Naive thymus-derived CD4-positive, alpha-beta T cell (primary cell): ENCODE results near the gene MBD5. TPM values are rescaled to one million over a fixed set of nuclear protein-coding genes. Genes with fewer than 3 reads are reported as not detected.

ENCODE experiments used
- ATAC-seq: fragments of 150-1000 bp; cut with Tn5 transposase; 2 replicates; pipeline ENCODE4 v1.10.0; 2021; ENCODE audit warnings: mild to moderate bottlenecking, moderate library complexity
- CTCF ChIA-PET: fragments of 350-600 bp; sonication (Branson Sonifier 250); formaldehyde crosslinking; loops from one replicate; lab custom pipeline; 2021; ENCODE audit warnings: antibody characterized with exemption; lab: Charles Lee
- POLR2A ChIA-PET: fragments of 350-600 bp; sonication (Branson Sonifier 250); formaldehyde crosslinking; loops from one replicate; lab custom pipeline; 2021; ENCODE audit warnings: antibody characterized with exemption, inconsistent platforms; lab: Charles Lee
- DNase-seq, 9 donors: peaks; one replicate each; pipeline versions ENCODE4 v3.0.0 to v3.0.0-alpha.2; 2020 to 2022; ENCODE audit warnings: mixed read lengths in 1 of 9
- H3K27ac ChIP-seq: one replicate; pipeline ENCODE4 v1.7.0; 2013; ENCODE audit warnings: mild to moderate bottlenecking, low read depth, low read length, moderate library complexity
- H3K27me3 ChIP-seq, 2 donors: one replicate each; pipeline ENCODE4 v1.7.0; 2013; ENCODE audit warnings: low read length in 2 of 2, mild to moderate bottlenecking in 2 of 2, moderate library complexity in 2 of 2; ENCODE audit not compliant: control insufficient read depth in 2 of 2, insufficient read depth in 2 of 2
- H3K36me3 ChIP-seq, 3 experiments: 1 replicate in 2 of 3; 2 replicates in 1 of 3; pipeline ENCODE4 v1.7.0; 2013; ENCODE audit warnings: low read length in 3 of 3, mild to moderate bottlenecking in 3 of 3, moderate library complexity in 1 of 3; ENCODE audit not compliant: insufficient read depth in 3 of 3, control insufficient read depth in 2 of 3
- H3K4me1 ChIP-seq, 2 donors: one replicate each; pipeline ENCODE4 v1.7.0; 2013; ENCODE audit warnings: low read length in 2 of 2, mild to moderate bottlenecking in 2 of 2, moderate library complexity in 1 of 2; ENCODE audit not compliant: control insufficient read depth in 2 of 2, insufficient read depth in 2 of 2
- H3K4me3 ChIP-seq: 2 replicates; pipeline ENCODE4 v1.7.0; 2013; ENCODE audit warnings: mild to moderate bottlenecking, low read length
- H3K9me3 ChIP-seq, 3 experiments: 1 replicate in 2 of 3; 2 replicates in 1 of 3; pipeline ENCODE4 v1.7.0; 2013; ENCODE audit warnings: low read length in 3 of 3; ENCODE audit not compliant: control insufficient read depth in 2 of 3
- H3K27ac Mint-ChIP-seq, 9 donors: one replicate each; pipeline ENCODE4 v1.8.0; 2020 to 2022; ENCODE audit warnings: mixed read lengths in 9 of 9, mild to moderate bottlenecking in 8 of 9, moderate library complexity in 5 of 9, inconsistent platforms in 2 of 9
- H3K27me3 Mint-ChIP-seq, 5 donors: one replicate each; pipeline ENCODE4 v1.8.0; 2021 to 2022; ENCODE audit warnings: mixed read lengths in 5 of 5, mild to moderate bottlenecking in 1 of 5
- H3K36me3 Mint-ChIP-seq, 5 donors: one replicate each; pipeline ENCODE4 v1.8.0; 2020 to 2022; ENCODE audit warnings: mixed read lengths in 5 of 5, mild to moderate bottlenecking in 3 of 5, inconsistent platforms in 1 of 5
- H3K4me1 Mint-ChIP-seq, 7 donors: one replicate each; pipeline ENCODE4 v1.8.0; 2020 to 2022; ENCODE audit warnings: mixed read lengths in 7 of 7, mild to moderate bottlenecking in 3 of 7, inconsistent platforms in 1 of 7
- H3K4me3 Mint-ChIP-seq, 10 donors: one replicate each; pipeline ENCODE4 v1.8.0; 2020 to 2022; ENCODE audit warnings: mild to moderate bottlenecking in 10 of 10, mixed read lengths in 10 of 10, moderate library complexity in 6 of 10, inconsistent platforms in 2 of 10
- H3K9me3 Mint-ChIP-seq, 11 donors: one replicate each; pipeline ENCODE4 v1.8.0; 2020 to 2022; ENCODE audit warnings: mixed read lengths in 11 of 11, mild to moderate bottlenecking in 4 of 11, inconsistent platforms in 1 of 11, moderate library complexity in 1 of 11
- intact Hi-C, 2 donors: fragments of 100-400 bp; cut with micrococcal nuclease; formaldehyde crosslinking; loops; one replicate each; pipeline ENCODE4 v1.15.1; 2023
- polyA plus RNA-seq, 2 donors: library from polyadenylated mRNA; unstranded; fragments of 300-500 nt; fragmentation: Illumina TruSeq; gene quantifications; one replicate each; pipeline ENCODE4 v1.2.3, GENCODE V29; 2021
- total RNA-seq, 6 experiments: library from RNA in 5 of 6; stranded (reverse) in 5 of 6; gene quantifications; 1 replicate in 5 of 6; 2 replicates in 1 of 6; pipeline ENCODE4 v1.2.3 and lab custom pipeline; 2021 to 2026

Gene MBD5
- total and polyA plus RNA-seq, 7 experiments from 2014 or later: 14.6 to 76.8 (median 58.6) TPM

DNA sequence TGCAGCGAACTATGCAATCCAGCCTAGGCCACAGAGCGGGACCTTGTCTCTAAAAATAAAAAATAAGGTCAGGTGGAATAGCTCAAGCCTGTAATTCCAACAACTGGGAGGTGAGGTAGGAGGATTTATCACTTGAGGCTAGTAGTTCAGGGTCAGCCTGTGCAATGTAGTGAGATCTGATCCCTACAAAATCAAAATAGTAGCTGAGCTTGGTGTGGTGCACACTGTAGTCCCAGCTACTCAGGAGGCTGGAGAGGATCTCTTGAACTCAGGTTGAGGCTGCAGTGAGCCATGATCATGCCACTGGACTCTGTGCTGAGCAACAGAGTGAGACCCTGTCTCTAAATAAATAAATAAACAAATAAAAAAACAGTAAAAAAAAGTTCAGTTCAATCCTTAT lies 5.7 kb downstream of the MBD5 start:
- Histone ChIP-seq H3K27me3 (no peaks in the 10 kb centered on the region), H3K27ac (no peak overlapping the region), H3K9me3 (no peaks in the 10 kb centered on the region), H3K36me3 (peaks cover 0 to under 1% (median 0%) of the 10 kb centered on the region in 3 experiments), H3K4me3 (no peak overlapping the region), H3K4me1 (peaks cover 20% of the 10 kb centered on the region in 2 donors)
- DNase-seq (no peak), ATAC-seq (no peak)
- peaks cover 13 to 49% (median 33%) of the 10 kb centered on the region in 7 donors for H3K4me1 Mint-ChIP-seq
- POLR2A ChIA-PET: no interaction called here
- CTCF ChIA-PET: no interaction called here
- no peaks in the 10 kb centered on the region for H3K27me3 Mint-ChIP-seq
- no peak overlapping the region for H3K4me3 Mint-ChIP-seq
- H3K36me3 Mint-ChIP-seq: peaks cover 0 to 2% (median 0%) of the 10 kb centered on the region in 5 donors
- intact Hi-C loops: loop anchor here in 1 of 2 donors (10.0 kb wide), 1 partner anchor 732 kb away; no protein-coding TSS in a partner anchor
- H3K9me3 Mint-ChIP-seq: no peaks in the 10 kb centered on the region
- no peak overlapping the region for H3K27ac Mint-ChIP-seq

DNA sequence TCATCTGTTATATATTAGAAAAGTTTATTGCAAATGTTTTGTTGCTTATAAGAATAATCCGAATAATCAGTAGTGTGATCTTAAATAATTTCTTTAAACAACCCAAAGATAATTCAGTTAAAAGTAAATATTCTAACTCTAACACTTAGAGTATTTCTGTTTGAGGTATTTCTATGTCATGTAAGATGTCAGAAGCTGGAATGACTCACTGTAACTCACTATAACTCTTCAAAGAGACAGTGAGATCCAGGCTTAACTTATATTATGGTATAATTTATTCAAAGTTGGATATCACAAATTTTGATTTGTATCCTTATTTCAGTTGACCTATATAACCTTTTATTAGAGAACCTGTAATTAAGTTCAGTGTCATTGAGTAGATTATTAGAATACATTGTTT lies 6.9 kb downstream of the MBD5 start:
- Mint-ChIP-seq H3K27me3 (no peaks in the 10 kb centered on the region), H3K4me3 (no peak overlapping the region), H3K9me3 (no peaks in the 10 kb centered on the region), H3K4me1 (peaks cover 16 to 46% (median 31%) of the 10 kb centered on the region in 7 donors), H3K27ac (no peak overlapping the region), H3K36me3 (peaks cover 0 to 4% (median 2%) of the 10 kb centered on the region in 5 donors)
- ChIA-PET POLR2A (interaction anchor here (0.6 kb wide), 1 partner anchor 764 kb away, joined by 3 read pairs; no protein-coding TSS in a partner anchor), CTCF (no interaction called here)
- H3K4me1 ChIP-seq: peaks cover 11 to 13% of the 10 kb centered on the region in 2 donors
- intact Hi-C loops: loop anchor here in 1 of 2 donors (10.0 kb wide), 1 partner anchor 733 kb away; no protein-coding TSS in a partner anchor
- ATAC-seq (no peak), DNase-seq (no peak)
- no peaks in the 10 kb centered on the region for H3K36me3 ChIP-seq
- H3K9me3 ChIP-seq: no peaks in the 10 kb centered on the region
- H3K27ac ChIP-seq: no peak overlapping the region
- no peaks in the 10 kb centered on the region for H3K27me3 ChIP-seq
- H3K4me3 ChIP-seq: no peak overlapping the region

GRCh38 chr2:148028781-148029180 lies 7.9 kb downstream of the MBD5 start:
- H3K36me3 ChIP-seq: no peaks in the 10 kb centered on the region

DNA sequence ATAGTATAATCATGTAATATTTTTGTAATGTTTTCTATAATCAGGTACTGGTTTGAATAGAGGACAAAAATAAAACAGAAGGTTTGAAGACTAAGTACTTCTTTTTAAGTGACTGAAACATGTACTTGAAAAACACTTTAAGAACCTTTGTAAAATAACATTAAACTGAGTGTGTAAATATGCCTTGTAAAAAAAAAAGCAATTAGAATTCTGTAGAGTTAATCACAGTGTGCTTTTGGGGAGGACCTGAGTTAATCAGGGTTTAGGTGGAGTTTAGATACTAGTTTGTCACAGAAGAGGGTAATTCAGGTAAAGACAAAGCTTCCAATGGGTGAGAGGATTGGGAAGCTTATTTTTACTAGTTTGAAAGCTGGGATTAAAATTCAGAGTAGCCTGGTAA lies 10.3 kb downstream of the MBD5 start:
- ATAC-seq: no peak
- Histone ChIP-seq H3K27ac (no peak overlapping the region), H3K4me3 (no peak overlapping the region), H3K27me3 (no peaks in the 10 kb centered on the region), H3K4me1 (no peaks in the 10 kb centered on the region), H3K9me3 (no peaks in the 10 kb centered on the region), H3K36me3 (no peaks in the 10 kb centered on the region)
- CTCF ChIA-PET: no interaction called here
- no peak for DNase-seq
- Mint-ChIP-seq H3K4me1 (peaks cover 2 to 31% (median 19%) of the 10 kb centered on the region in 7 donors), H3K27me3 (no peaks in the 10 kb centered on the region), H3K27ac (no peak overlapping the region), H3K36me3 (peaks cover 0 to 5% (median 0%) of the 10 kb centered on the region in 5 donors), H3K4me3 (no peak overlapping the region), H3K9me3 (no peaks in the 10 kb centered on the region)
- intact Hi-C loops: no loop called here
- POLR2A ChIA-PET: interaction anchor here (2.3 kb wide), 1 partner anchor 10 kb away, joined by 10 read pairs; the partner anchor contains the start of genes MBD5 and ORC4

More at GRCh38 chr2:148028781-148029180, 7.9 kb downstream of the MBD5 start:
- Mint-ChIP-seq H3K4me1 (peaks cover 9 to 38% (median 23%) of the 10 kb centered on the region in 7 donors), H3K27ac (no peak overlapping the region), H3K27me3 (no peaks in the 10 kb centered on the region), H3K36me3 (peaks cover 0 to 5% (median 2%) of the 10 kb centered on the region in 5 donors), H3K4me3 (no peak overlapping the region), H3K9me3 (no peaks in the 10 kb centered on the region)
- Histone ChIP-seq H3K27me3 (no peaks in the 10 kb centered on the region), H3K9me3 (no peaks in the 10 kb centered on the region), H3K4me3 (no peak overlapping the region), H3K4me1 (peaks cover 2 to 9% of the 10 kb centered on the region in 2 donors), H3K27ac (no peak overlapping the region)
- ChIA-PET POLR2A (interaction anchor here (1.1 to 2.3 kb wide), 2 partner anchors 8 to 524 kb away, joined by 3 to 10 read pairs; partner anchors contain the start of genes MBD5 and ORC4), CTCF (interaction anchor here (0.7 kb wide), 2 partner anchors 10 to 244 kb away, joined by 3 to 7 read pairs; no protein-coding TSS in a partner anchor)
- DNase-seq: no peak
- no peak for ATAC-seq
- intact Hi-C loops: loop anchor here in 1 of 2 donors (10.0 kb wide), 1 partner anchor 734 kb away; no protein-coding TSS in a partner anchor

- no peaks in the 10 kb centered on the region for H3K36me3 ChIP-seq
- no peaks in the 10 kb centered on the region for H3K9me3 Mint-ChIP-seq
- H3K4me1 ChIP-seq: no peaks in the 10 kb centered on the region
- no peaks in the 10 kb centered on the region for H3K27me3 ChIP-seq
- intact Hi-C loops: no loop called here
- CTCF ChIA-PET: no interaction called here
- POLR2A ChIA-PET: no interaction called here
- H3K36me3 Mint-ChIP-seq: peaks cover 0 to 5% (median 0%) of the 10 kb centered on the region in 5 donors
- H3K4me3 ChIP-seq: no peak overlapping the region
- no peak overlapping the region for H3K4me3 Mint-ChIP-seq
- DNase-seq (no peak), ATAC-seq (no peak)
- no peak overlapping the region for H3K27ac ChIP-seq
- H3K4me1 Mint-ChIP-seq: peaks cover 2 to 33% (median 17%) of the 10 kb centered on the region in 7 donors
- no peaks in the 10 kb centered on the region for H3K9me3 ChIP-seq
- no peaks in the 10 kb centered on the region for H3K27me3 Mint-ChIP-seq
- peak overlapping the region in 1 of 9 donors; percentile 22 for H3K27ac Mint-ChIP-seq
Observed at GRCh38 chr2:148032215-148032614, 11.3 kb downstream of the MBD5 start.

DNA sequence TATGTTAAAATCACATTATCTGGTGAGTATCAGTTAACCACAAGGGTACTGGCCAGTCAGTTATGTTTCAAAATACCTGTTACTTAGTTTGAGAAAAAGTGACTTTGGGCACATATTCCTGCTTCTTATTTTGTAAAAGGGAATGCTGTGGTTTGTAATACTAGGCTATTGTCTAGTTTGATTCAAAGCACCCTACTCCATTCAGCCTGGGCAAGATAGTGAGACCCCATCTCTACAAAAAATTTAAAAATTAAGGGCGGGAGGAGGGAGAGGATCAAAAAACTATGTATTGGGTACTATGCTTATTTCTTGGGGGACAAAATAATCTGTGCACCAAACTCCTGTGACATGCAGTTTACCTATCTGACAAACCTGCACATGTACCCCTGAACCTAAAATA lies 18.9 kb downstream of the MBD5 start:
- Mint-ChIP-seq H3K4me3 (no peak overlapping the region), H3K36me3 (peaks cover 0 to 13% (median 5%) of the 10 kb centered on the region in 5 donors), H3K4me1 (peaks cover 0 to 32% (median 15%) of the 10 kb centered on the region in 7 donors), H3K27me3 (no peaks in the 10 kb centered on the region), H3K9me3 (no peaks in the 10 kb centered on the region), H3K27ac (no peak overlapping the region)
- Histone ChIP-seq H3K27ac (no peak overlapping the region), H3K27me3 (no peaks in the 10 kb centered on the region), H3K4me1 (no peaks in the 10 kb centered on the region), H3K36me3 (no peaks in the 10 kb centered on the region), H3K4me3 (no peak overlapping the region), H3K9me3 (no peaks in the 10 kb centered on the region)
- ChIA-PET POLR2A (no interaction called here), CTCF (no interaction called here)
- ATAC-seq: no peak
- intact Hi-C loops: no loop called here
- no peak for DNase-seq
